Activated naive CD8-positive, alpha-beta T cell treated with anti-CD3 and anti-CD28 coated beads, Interleukin-2, amount 10 ng/mL, durations not matched to agents 7 days and 5 days (primary cell): ENCODE results near the gene TRABD2A. TPM values are rescaled to one million over a fixed set of nuclear protein-coding genes. Genes with fewer than 3 reads are reported as not detected.

ENCODE experiments used
- ATAC-seq: fragments of 150-1000 bp; cut with Tn5 transposase; one replicate; pipeline ENCODE4 v1.10.0; 2021; ENCODE audit warnings: low read depth, moderate library complexity
- POLR2A ChIA-PET: fragments of 350-600 bp; sonication (Branson Sonifier 250); formaldehyde crosslinking; loops from one replicate; lab custom pipeline; 2021; ENCODE audit warnings: antibody characterized with exemption; lab: Charles Lee
- DNase-seq: peaks from one replicate; pipeline ENCODE4 v3.0.0; 2021
- H3K27ac Mint-ChIP-seq: one replicate; pipeline ENCODE4 v1.8.0; 2022; ENCODE audit warnings: mild to moderate bottlenecking, mixed read lengths
- H3K27me3 Mint-ChIP-seq: one replicate; pipeline ENCODE4 v1.8.0; 2022; ENCODE audit warnings: mild to moderate bottlenecking, moderate library complexity, mixed read lengths
- H3K36me3 Mint-ChIP-seq: one replicate; pipeline ENCODE4 v1.8.0; 2021; ENCODE audit warnings: mild to moderate bottlenecking, mixed read lengths
- H3K4me1 Mint-ChIP-seq: one replicate; pipeline ENCODE4 v1.8.0; 2021; ENCODE audit warnings: mixed read lengths
- H3K4me3 Mint-ChIP-seq: one replicate; pipeline ENCODE4 v1.8.0; 2022; ENCODE audit warnings: mild to moderate bottlenecking, moderate library complexity, mixed read lengths
- H3K9me3 Mint-ChIP-seq: one replicate; pipeline ENCODE4 v1.8.0; 2021; ENCODE audit warnings: mixed read lengths
- total RNA-seq, 2 experiments: library from RNA; stranded (reverse); gene quantifications; one replicate each; pipeline ENCODE4 v1.2.3, GENCODE V29; 2021

The TRABD2A gene
- total RNA-seq, 2 experiments from 2014 or later = 81.1 to 85.5 TPM

- Mint-ChIP-seq H3K4me1 (peaks cover 33% of the 10 kb centered on the region), H3K9me3 (peaks cover 15% of the 10 kb centered on the region), H3K27ac (no peak overlapping the region), H3K36me3 (peaks cover 21% of the 10 kb centered on the region), H3K4me3 (no peak overlapping the region), H3K27me3 (no peaks in the 10 kb centered on the region)
- POLR2A ChIA-PET = interaction anchor here (1.5 kb wide), 1 partner anchor 13 kb away, joined by 6 read pairs; no protein-coding TSS in a partner anchor
- no peak for DNase-seq
- no peak for ATAC-seq
These were observed 32.1 kb upstream of the TRABD2A start for GRCh38 chr2:84912984-84913383.

DNA sequence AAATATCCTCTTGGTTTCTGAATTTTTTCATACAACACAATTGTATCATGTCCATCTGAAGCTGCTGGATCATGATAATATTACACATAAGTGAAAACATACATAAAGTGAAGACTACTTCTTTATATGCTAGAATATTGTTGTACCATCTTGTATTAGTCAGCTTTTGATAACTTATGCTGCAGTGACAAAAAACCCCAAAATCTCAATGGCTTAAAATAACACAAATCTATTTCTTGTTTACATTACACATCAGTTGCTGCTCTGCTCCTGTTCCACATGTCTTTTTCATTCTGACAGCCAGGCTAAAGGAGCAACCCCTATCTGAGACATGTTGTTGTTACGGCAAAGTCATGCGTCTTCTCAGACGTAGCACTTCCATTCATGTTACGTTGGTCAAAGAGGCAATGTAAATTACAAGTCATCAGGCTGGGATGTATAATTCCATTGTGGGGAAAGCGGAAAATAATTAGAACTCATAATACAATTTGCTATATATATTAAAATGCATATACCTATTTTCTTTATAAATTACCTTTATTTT, 30.3 kb upstream of the TRABD2A start:
- no peak overlapping the region for H3K27ac Mint-ChIP-seq
- DNase-seq = no peak
- POLR2A ChIA-PET = interaction anchor here (2.1 kb wide), 1 partner anchor 22 kb away, joined by 6 read pairs; no protein-coding TSS in a partner anchor
- no peak overlapping the region for H3K4me3 Mint-ChIP-seq
- H3K4me1 Mint-ChIP-seq = peaks cover 40% of the 10 kb centered on the region
- H3K27me3 Mint-ChIP-seq = no peaks in the 10 kb centered on the region
- ATAC-seq = no peak
- H3K9me3 Mint-ChIP-seq = peaks cover 12% of the 10 kb centered on the region
- peaks cover 36% of the 10 kb centered on the region for H3K36me3 Mint-ChIP-seq

DNA sequence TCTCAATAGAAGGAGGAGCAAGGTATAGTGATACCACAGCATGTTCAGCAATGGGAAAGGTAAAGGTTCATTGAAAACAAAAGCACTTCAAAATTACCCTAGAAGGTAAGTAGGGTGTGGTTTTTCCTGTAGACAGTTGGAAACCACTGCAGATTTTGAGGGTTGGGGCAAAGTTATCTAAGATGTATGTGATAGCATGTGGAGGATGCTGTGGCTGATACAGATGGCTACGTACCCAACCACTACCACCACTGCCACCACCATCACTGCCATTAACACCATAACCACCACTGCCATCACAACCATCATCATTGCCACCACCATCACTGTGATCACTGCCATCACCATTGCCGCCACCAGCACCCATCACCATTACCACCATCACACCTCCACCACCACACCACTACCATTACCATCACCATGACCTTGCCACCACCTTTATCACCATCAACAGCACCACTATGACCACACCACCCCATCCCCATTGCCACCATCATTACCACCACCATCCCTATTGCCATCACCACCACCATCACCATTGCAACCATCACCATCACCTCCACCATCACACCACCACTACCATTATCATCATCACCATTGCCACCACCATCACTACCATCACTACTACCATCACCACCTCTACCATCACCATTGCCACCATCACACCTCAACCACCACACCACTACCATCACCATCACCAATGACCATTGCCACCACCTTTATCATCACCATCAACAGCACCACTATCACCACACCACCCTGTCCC, 28.2 kb upstream of the TRABD2A start:
- DNase-seq = peak; percentile 68

DNA sequence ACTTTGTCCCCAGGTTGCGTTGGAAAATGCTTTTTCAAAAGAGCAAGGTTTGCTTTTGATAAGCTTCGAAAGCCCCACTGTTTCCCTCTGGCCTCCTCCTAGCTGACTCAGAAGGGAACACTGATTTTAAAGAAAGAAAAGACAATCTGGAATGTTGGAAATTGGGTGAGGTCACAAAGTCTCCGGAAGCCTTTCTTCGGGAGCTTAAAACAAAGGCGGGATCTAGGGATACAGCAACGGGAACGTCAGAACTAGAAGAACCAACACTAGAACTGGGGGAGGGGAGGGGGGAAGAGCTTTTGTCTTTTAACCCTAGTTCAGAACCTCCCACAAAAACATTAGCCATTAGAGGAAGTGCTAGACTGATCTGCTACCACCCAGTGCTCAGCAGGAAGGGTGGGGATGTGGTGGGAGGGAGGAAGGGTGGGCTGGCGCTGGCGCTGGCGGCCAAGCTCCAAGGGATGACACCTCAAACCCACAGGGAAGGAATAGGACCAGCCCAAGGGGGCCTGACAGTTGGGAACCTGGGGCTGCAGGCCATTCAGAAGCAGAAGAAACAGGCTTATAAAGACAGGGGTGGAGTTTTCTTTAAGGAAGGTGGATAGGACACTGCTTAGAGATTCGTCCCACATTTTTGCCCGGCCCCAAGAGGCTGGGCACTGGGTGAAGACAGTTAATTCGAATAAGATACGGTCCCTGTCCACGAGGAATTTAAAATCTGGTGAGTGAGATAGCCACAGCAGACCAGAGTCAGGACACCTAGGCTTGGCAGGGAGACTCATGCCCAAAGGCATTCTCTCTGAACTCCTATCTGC, 26.2 kb upstream of the TRABD2A start:
- peaks cover 12% of the 10 kb centered on the region for H3K9me3 Mint-ChIP-seq
- H3K27me3 Mint-ChIP-seq = no peaks in the 10 kb centered on the region
- POLR2A ChIA-PET = interaction anchor here (1.3 to 12.3 kb wide), 12 partner anchors 10 to 448 kb away, joined by 3 to 404 read pairs (median 28); partner anchors contain the start of genes KCMF1, SUCLG1 and TRABD2A
- H3K36me3 Mint-ChIP-seq = peaks cover 45% of the 10 kb centered on the region
- peak overlapping the region; percentile 94 for H3K27ac Mint-ChIP-seq
- ATAC-seq = peak; percentile 51
- DNase-seq = peak; percentile 73
- H3K4me3 Mint-ChIP-seq = peak overlapping the region; percentile 98
- H3K4me1 Mint-ChIP-seq = peaks cover 66% of the 10 kb centered on the region

More for the DNA sequence above, 28.2 kb upstream of the TRABD2A start:
- ATAC-seq = peak; percentile 27
- Mint-ChIP-seq H3K4me1 (peaks cover 49% of the 10 kb centered on the region), H3K36me3 (peaks cover 40% of the 10 kb centered on the region), H3K27ac (peak overlapping the region; percentile 94), H3K4me3 (peak overlapping the region; percentile 98), H3K9me3 (peaks cover 12% of the 10 kb centered on the region), H3K27me3 (no peaks in the 10 kb centered on the region)
- POLR2A ChIA-PET = interaction anchor here (1.1 to 12.3 kb wide), 7 partner anchors 10 to 66 kb away, joined by 3 to 404 read pairs (median 51); partner anchors contain the start of gene TRABD2A

DNA sequence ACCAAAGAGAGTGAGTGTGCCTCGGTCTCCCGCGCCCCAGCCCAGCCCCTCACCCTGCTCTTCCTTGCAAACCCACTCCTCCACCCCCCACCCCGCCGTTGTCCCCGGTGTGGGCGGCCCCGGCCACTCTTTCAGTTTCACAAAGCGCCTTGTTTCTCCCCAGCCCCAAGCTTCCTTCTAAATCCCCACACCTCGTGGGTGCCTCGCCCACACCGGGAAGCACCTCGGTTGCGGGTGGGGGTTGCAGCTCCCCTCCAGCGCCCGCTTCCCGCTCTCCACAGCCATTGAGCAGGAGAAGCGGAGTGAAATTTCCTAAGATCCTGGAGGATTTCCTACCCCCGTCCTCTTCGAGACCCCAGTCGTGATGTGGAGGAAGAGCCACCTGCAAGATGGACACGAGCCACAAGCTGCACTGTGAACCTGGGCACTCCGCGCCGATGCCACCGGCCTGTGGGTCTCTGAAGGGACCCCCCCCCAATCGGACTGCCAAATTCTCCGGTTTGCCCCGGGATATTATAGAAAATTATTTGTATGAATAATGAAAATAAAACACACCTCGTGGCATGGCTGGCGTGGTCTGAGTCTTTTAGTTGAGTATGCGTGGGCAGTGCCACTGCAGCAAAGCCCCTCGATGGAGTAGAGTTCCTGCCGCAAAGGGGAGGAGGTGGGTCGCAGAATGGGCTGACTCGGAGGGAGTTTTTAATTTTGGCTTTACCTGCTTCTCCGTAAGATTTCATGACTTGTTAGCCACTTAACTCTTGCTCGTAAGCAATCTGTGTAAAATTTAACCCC, 25.4 kb upstream of the TRABD2A start:
- peak overlapping the region; percentile 94 for H3K27ac Mint-ChIP-seq
- H3K4me3 Mint-ChIP-seq = peak overlapping the region; percentile 98
- H3K9me3 Mint-ChIP-seq = peaks cover 12% of the 10 kb centered on the region
- POLR2A ChIA-PET = interaction anchor here (0.8 to 12.3 kb wide), 17 partner anchors 9 to 447 kb away, joined by 3 to 404 read pairs (median 16); partner anchors contain the start of genes KCMF1, SUCLG1 and TRABD2A
- DNase-seq = peak; percentile 70
- H3K27me3 Mint-ChIP-seq = no peaks in the 10 kb centered on the region
- peak; percentile 2 for ATAC-seq
- H3K4me1 Mint-ChIP-seq = peaks cover 68% of the 10 kb centered on the region
- H3K36me3 Mint-ChIP-seq = peaks cover 49% of the 10 kb centered on the region

GRCh38 chr2:84905181-84906107, 24.6 kb upstream of the TRABD2A start, which contains the start of gene TMSB10:
TSS of gene TMSB10 (plus strand) at chr2:84905656.
- Mint-ChIP-seq H3K36me3 (peaks cover 49% of the 10 kb centered on the region), H3K4me3 (peak within 1 kb of the TSS; percentile 98), H3K27me3 (no peaks in the 10 kb centered on the region), H3K27ac (peak within 1 kb of the TSS; percentile 94), H3K4me1 (peaks cover 70% of the 10 kb centered on the region), H3K9me3 (peaks cover 12% of the 10 kb centered on the region)
- ATAC-seq = peak; percentile 48
- peak; percentile 96 for DNase-seq
- POLR2A ChIA-PET = interaction anchor here (0.8 to 12.3 kb wide), 18 partner anchors 8 to 447 kb away, joined by 3 to 404 read pairs (median 12); partner anchors contain the start of genes KCMF1, SUCLG1 and TRABD2A

GRCh38 chr2:84904717-84905174, 23.9 kb upstream of the TRABD2A start:
- Mint-ChIP-seq H3K9me3 (peaks cover 8% of the 10 kb centered on the region), H3K4me3 (peak overlapping the region; percentile 98), H3K27me3 (no peaks in the 10 kb centered on the region), H3K4me1 (peaks cover 66% of the 10 kb centered on the region), H3K27ac (peak overlapping the region; percentile 91), H3K36me3 (peaks cover 45% of the 10 kb centered on the region)
- POLR2A ChIA-PET = interaction anchor here (0.8 to 12.3 kb wide), 14 partner anchors 10 to 163 kb away, joined by 3 to 404 read pairs (median 8); partner anchors contain the start of gene TRABD2A
- DNase-seq (peak; percentile 60), ATAC-seq (no peak)

- ATAC-seq = no peak
- H3K27ac Mint-ChIP-seq = peak overlapping the region; percentile 91
- no peak for DNase-seq
- no peaks in the 10 kb centered on the region for H3K27me3 Mint-ChIP-seq
- POLR2A ChIA-PET = interaction anchor here (0.8 to 12.3 kb wide), 8 partner anchors 10 to 54 kb away, joined by 3 to 404 read pairs (median 51); partner anchors contain the start of gene TRABD2A
- peaks cover 63% of the 10 kb centered on the region for H3K4me1 Mint-ChIP-seq
- H3K4me3 Mint-ChIP-seq = peak overlapping the region; percentile 98
- peaks cover 2% of the 10 kb centered on the region for H3K9me3 Mint-ChIP-seq
- peaks cover 39% of the 10 kb centered on the region for H3K36me3 Mint-ChIP-seq
These were observed 23.3 kb upstream of the TRABD2A start for GRCh38 chr2:84904151-84904550.

DNA sequence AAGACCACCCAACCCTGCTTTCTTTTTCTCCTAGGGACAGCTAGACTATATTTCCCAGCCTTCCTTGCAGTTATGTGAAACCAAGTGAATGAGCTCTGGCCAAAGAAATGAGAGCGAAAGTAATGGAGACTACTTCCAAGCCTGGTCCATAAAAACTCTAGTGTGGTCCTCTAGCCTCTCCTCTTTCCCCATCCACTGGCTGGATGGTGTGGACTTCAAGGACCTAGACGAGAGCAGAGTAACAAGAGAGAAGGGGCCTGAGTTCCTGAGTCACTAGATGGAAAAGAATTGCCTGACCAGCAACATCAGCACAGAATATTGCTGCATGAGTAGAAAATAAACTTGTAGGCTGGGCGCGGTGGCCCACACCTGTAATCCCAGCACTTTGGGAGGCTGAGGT, 21.6 kb upstream of the TRABD2A start:
- peak overlapping the region; percentile 34 for H3K27ac Mint-ChIP-seq
- H3K4me3 Mint-ChIP-seq = no peak overlapping the region
- DNase-seq (no peak), ATAC-seq (no peak)
- peaks cover 32% of the 10 kb centered on the region for H3K36me3 Mint-ChIP-seq
- no peaks in the 10 kb centered on the region for H3K9me3 Mint-ChIP-seq
- H3K4me1 Mint-ChIP-seq = peaks cover 63% of the 10 kb centered on the region
- POLR2A ChIA-PET = interaction anchor here (12.3 kb wide), 1 partner anchor 18 kb away, joined by 404 read pairs; the partner anchor contains the start of gene TRABD2A
- no peaks in the 10 kb centered on the region for H3K27me3 Mint-ChIP-seq

GRCh38 chr2:84901593-84902120, 20.8 kb upstream of the TRABD2A start:
- no peaks in the 10 kb centered on the region for H3K27me3 Mint-ChIP-seq
- POLR2A ChIA-PET = interaction anchor here (0.6 to 12.3 kb wide), 2 partner anchors 17 to 22 kb away, joined by 3 to 404 read pairs; partner anchors contain the start of gene TRABD2A
- peaks cover 62% of the 10 kb centered on the region for H3K4me1 Mint-ChIP-seq
- H3K36me3 Mint-ChIP-seq = peaks cover 24% of the 10 kb centered on the region
- peak overlapping the region; percentile 58 for H3K27ac Mint-ChIP-seq
- no peaks in the 10 kb centered on the region for H3K9me3 Mint-ChIP-seq
- ATAC-seq (no peak), DNase-seq (no peak)
- no peak overlapping the region for H3K4me3 Mint-ChIP-seq

GRCh38 chr2:84900971-84901370, 20.1 kb upstream of the TRABD2A start:
- Mint-ChIP-seq H3K4me1 (peaks cover 66% of the 10 kb centered on the region), H3K27ac (no peak overlapping the region), H3K36me3 (peaks cover 17% of the 10 kb centered on the region), H3K27me3 (no peaks in the 10 kb centered on the region), H3K9me3 (no peaks in the 10 kb centered on the region), H3K4me3 (no peak overlapping the region)
- DNase-seq (no peak), ATAC-seq (no peak)
- POLR2A ChIA-PET = interaction anchor here (12.3 kb wide), 1 partner anchor 17 kb away, joined by 404 read pairs; the partner anchor contains the start of gene TRABD2A
